ENCODE results near the gene NHLH1.
A peak's percentile ranks its signal among the peaks of the same experiment; 100 is the strongest.
"Not testable (repeated sequence)": the region's sequence is repeated elsewhere in the genome, so short reads cannot be mapped to it uniquely, and the experiment has no call there.

Gene NHLH1

GRCh38 chr1:160384812-160385211, 17.9 kb downstream of the NHLH1 start:
- not testable (repeated sequence) for DNase-seq

- DNase-seq, result not testable (repeated sequence)
Measured at GRCh38 chr1:160388406-160388805, 21.5 kb downstream of the NHLH1 start.

DNA sequence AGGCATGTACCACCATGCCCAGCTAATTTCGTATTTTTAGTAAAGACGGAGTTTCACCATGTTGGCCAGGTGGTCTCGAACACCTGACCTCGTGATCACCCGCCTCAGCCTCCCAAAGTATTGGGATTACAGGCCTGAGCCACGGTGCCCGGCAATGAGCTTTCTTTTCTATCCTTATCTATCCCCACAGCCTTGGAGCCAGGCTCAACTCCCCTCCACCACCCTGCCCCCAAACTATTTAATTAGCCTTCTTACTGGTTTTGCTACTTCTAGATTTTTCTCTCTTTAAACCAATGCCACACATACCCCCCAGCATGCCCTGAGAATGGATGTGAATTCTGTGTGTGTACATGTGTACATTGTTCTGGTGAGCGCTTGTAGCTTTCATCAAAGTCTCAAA, 27.8 kb downstream of the NHLH1 start:
- no peak for DNase-seq

- DNase-seq, result no peak
Measured at GRCh38 chr1:160397651-160398050, 30.8 kb downstream of the NHLH1 start.

DNA sequence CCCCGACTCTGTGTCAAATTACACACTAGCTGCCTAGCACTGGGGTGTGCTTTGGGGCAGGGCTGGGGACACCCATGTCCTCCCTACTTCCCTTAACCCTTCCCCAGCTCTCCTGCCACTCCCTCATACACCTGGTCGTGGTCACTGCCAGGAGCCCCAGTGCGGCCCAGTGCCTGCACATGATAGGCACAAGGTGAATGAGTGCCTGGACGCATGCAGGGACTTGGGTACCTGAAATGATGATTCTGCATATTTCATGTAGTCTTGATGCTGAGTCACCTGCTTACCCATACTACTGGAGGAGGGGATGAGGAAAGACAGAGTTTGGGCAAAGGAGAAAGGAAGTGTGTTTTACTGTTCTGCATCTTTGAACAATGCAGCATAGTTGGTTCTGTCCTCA, 32.0 kb downstream of the NHLH1 start:
- DNase-seq, result no peak

DNA sequence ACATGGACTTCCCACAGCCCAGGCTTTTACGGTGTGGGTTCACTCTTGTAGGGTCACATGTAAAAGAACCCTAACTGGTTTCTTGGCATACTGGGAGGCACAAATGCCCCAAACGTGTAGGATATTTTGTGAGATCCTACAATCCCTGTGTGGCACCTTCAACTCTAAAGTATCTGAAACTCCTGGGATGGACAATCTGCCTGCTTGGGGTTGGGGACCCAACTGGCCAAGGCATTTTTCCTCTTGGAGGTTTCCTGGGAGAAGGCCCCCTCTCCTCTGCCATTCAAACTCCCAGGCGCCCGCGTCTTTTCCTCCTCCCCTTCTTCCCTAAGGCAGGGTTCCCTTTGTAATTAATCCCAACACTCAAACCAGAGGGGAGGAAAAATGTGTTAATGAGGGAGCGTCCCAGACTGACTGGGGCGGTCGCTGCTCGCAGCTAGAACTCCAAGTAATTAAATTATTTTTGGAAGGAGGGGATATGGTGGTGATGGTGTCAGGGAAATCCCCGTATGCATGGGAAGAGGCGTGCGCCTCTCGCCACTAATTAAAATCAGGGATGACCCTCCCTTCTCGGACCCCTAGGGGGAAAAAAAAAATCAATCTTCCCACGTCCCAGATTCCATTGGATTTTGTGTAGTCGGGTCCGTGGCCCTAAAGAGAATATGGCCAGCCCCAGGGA, 32.8 kb downstream of the NHLH1 start:
- no peak for DNase-seq

GRCh38 chr1:160400223-160400645, 33.4 kb downstream of the NHLH1 start, which contains the start of gene VANGL2:
VANGL2 (plus strand) TSS chr1:160400564; CDS start chr1:160415838, 15,274 bp downstream.
- DNase-seq, result peak; percentile 63

GRCh38 chr1:160400646-160401486, 34.0 kb downstream of the NHLH1 start:
- peak; percentile 27 for DNase-seq

DNA sequence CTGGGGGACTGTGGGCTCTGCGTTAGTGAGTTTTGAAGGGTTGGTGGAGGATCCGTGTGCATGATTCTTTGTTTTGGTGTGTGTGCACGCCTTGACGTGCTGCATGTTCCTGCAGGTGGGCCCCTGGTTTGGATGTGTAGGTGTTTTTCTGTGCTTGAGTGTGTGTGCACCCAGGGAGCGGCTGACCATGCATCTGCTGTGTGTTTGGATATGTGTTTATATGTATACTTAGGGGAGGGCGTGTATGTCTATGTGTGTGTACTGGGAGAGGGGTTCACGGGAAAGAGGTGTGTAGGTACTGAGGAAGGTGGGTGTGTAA, 34.6 kb downstream of the NHLH1 start:
- no peak for DNase-seq

DNA sequence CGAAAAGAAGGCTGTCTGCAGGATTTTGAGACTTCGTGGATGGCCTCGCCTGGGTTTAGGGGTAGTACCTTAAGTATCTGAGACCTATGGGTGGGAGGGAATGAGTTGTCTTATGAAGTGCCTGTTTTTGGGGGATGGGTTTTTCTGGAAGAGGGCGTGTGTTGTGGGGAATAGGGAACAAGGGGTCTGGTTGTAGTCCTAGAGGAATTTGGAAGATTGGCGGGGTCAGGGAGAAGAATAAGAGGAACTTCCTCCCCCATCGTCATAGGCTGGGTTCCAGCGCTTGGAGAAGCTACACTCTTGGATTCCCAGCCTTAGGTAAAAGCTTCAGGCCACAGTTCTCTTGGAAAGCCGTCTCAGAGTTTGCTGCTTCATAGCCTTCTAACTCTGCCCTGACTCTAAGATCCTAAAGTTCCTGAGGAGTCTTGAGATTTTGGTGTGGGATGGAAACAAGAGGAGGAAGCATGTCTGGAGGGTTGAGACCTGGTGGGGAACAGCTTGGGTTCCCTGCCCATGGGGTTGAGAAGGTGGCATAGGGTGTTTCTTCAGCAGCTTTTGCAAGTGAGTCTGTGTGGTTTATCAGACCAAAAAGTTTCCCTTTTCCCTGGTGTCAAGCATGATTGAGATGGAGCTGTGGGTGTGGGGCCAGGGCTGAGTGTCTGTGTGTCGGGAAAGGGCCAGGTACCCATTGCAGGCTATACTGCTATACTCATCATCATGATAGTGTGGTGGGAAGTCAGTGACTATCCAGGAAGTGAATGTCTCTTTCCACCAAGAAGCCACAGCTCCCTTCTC, 35.3 kb downstream of the NHLH1 start:
- DNase-seq, result no peak

- no peak for DNase-seq
Measured at GRCh38 chr1:160403244-160403643, 36.4 kb downstream of the NHLH1 start.

DNA sequence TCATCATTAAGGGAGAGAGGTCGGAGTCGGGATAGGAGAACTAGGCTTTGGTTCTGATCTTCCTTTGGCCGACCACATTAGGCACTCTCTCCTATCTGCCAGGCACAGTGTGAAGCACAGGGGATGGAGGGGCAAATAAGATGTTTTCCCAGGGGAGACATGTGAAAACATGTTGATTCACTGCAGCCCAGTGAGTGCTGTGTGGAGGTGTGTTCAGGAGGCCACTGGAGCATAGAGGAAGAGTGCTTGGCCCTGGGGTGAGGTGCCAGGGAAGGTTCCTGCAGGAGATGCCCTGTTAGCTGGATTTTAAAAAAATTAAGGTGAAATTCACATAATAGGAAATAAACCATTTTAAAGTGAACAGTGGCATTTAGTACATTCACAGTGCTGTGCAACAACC, 37.2 kb downstream of the NHLH1 start:
- DNase-seq, result no peak

- no peak for DNase-seq
Measured at GRCh38 chr1:160405331-160405877, 38.5 kb downstream of the NHLH1 start.

- DNase-seq, result no peak
Measured at GRCh38 chr1:160406131-160406968, 39.5 kb downstream of the NHLH1 start.

DNA sequence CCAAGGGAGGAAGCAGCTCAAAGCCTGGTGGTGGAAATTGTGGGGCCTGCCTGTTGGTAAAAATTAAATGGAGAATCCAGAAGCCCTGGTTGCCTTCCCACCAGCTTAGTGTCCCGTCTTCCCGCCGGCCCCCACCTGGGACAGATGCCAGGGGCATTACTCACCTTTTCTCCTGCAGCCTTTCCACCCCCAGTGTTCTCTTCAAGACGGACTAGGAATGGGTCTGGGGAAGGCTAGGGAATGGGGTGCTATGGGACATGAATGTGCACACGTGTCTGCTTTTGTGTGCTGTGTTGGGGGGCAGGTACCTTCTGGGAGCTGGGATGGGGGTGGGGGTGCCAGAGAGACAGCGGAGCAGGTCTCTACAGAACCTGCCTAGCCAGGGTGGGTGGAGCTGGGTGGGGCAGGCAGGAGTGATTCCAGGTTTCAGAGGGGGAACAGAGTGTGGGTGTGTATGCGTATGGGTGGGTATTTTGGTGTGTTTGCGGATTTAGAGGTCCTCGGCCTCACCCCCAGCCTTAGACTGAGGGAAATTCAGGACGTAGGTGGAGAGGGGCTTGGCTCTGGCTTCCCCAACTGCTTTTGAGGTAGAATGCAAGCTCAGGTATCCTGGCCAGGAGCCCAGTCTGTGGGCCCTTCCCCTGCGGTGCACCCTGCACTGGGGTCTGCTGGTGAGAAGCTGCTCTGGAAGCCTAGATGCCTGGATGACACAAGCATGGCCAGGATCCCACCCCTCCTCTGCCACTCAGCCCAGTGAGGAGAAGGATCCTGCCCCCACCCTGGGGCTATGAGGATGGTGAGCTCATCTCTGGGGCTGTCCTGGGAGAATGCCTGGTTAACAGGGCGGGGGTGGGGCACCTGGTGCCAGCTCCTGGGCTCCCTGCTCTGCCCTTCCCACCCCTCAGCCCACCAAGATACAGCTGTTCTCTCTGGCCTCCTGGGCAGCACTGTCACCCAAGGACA, 41.2 kb downstream of the NHLH1 start:
- no peak for DNase-seq

GRCh38 chr1:160408864-160409263, 42.0 kb downstream of the NHLH1 start:
- DNase-seq, result no peak

DNA sequence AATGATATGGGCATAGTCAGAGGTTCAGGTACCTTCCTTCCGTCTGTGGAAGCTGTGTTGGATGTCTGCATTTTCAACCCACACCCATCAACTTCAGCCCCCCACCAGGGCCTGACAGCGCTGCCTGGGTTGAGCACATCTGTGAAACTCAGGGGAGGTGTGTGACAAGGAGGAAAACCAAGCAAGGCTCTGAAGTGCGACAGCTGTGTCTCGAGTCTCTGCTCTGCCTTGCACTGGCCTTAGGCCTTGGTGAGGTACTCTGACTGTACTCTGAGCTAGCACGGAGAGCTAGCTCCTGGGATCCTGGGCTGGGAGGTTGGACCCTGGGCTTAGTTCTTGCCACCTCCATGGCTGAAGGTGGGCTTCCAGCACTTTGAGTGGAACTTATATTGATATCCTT, 42.6 kb downstream of the NHLH1 start:
- DNase-seq, result no peak

- peak; percentile 61 for DNase-seq
Measured at GRCh38 chr1:160410406-160411005, 43.6 kb downstream of the NHLH1 start.

DNA sequence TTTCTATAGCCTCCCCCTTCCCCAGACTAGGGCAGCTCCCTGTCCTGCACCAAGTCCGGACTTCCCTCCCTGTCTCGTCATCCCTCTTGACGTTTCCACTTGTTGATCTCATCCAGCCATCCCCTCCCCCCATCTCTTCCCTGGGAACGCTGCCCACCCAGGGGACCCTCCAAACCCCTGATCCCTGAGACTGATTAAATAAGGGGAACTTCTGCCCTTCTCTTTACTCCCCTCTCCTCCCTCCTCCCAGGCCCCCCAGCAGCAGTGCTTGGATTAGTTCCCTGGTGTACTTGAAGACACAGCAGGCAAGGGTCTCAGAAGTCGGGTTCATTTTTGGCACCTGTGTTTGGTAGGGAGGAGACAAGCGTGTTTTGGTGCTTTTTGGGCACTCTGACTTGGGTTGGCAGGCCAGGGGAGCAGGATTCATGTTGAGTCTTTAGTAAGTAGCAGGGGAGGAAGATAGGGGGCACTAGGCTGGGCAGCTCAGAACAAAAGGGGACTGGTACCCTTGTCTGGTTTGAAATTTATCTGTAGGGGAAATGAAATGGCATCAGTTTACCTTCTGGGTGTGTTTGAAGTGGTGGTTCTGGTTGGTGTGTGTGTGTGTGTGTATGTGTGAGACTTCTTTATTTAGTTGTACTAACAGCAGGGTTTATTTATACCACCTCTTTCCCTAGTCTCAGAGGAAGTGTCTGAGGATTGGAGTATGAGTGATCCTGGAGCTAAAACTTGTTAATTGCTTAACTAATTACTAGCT, 44.6 kb downstream of the NHLH1 start:
- DNase-seq, result no peak

DNA sequence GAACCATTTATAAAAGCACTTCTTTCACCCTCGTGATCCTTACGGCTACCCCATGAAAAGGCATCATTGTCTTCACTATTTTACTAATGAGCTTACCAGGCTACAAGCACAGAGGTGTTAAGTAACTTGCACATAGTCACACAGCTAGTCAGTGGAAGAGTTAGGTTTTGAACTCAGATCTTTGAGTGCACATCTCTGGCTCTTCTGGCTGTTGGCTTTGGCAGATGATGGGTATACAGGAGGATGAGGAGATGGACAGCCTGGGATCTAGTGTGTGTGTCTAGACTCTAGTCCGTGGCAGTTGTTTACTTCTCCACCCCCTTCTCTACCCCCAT, 45.1 kb downstream of the NHLH1 start:
- no peak for DNase-seq
